NCI-H446 (cell line): Measurements from ENCODE around the gene NOTCH1.

Experiments
- DNase-seq, 2 experiments: peaks; one replicate each; lab custom pipeline; 2025; lab: John Stamatoyannopoulos, UW

Gene NOTCH1

GRCh38 chr9:136531904-136532798 is 13.7 kb downstream of the NOTCH1 start:
- no peak for DNase-seq

- no peak for DNase-seq
Observed at GRCh38 chr9:136531186-136531903, 14.5 kb downstream of the NOTCH1 start.

GRCh38 chr9:136530461-136531089 is 15.3 kb downstream of the NOTCH1 start:
- no peak for DNase-seq

GRCh38 chr9:136529516-136530460 is 16.1 kb downstream of the NOTCH1 start:
- DNase-seq: no peak

GRCh38 chr9:136528716-136529341 is 17.0 kb downstream of the NOTCH1 start:
- no peak for DNase-seq

GRCh38 chr9:136527721-136528710 is 17.8 kb downstream of the NOTCH1 start:
- DNase-seq: peak in 1 of 2 experiments; percentile 39

GRCh38 chr9:136527131-136527530 is 18.7 kb downstream of the NOTCH1 start:
- DNase-seq: no peak

- DNase-seq: no peak
Observed at GRCh38 chr9:136526625-136527066, 19.2 kb downstream of the NOTCH1 start.

GRCh38 chr9:136525841-136526499 is 19.9 kb downstream of the NOTCH1 start:
- DNase-seq: no peak

GRCh38 chr9:136525207-136525606 is 20.6 kb downstream of the NOTCH1 start:
- no peak for DNase-seq

GRCh38 chr9:136522314-136523237 is 23.3 kb downstream of the NOTCH1 start:
- DNase-seq: no peak

GRCh38 chr9:136521537-136521936 is 24.3 kb downstream of the NOTCH1 start:
- no peak for DNase-seq

GRCh38 chr9:136520053-136520540 is 25.8 kb downstream of the NOTCH1 start:
- no peak for DNase-seq

- no peak for DNase-seq
Observed at GRCh38 chr9:136519263-136520052, 26.4 kb downstream of the NOTCH1 start.

- no peak for DNase-seq
Observed at GRCh38 chr9:136518623-136519022, 27.2 kb downstream of the NOTCH1 start.

GRCh38 chr9:136517950-136518349 is 27.9 kb downstream of the NOTCH1 start:
- DNase-seq: no peak
